HTR-8/SVneo (cell line): ENCODE results near the gene SEMA6A.

Experiments
- DNase-seq: peaks from one replicate; pipeline ENCODE4 v3.0.0; 2011; ENCODE audit warnings: low spot score, mixed read lengths; ENCODE audit not compliant: insufficient read length
- FAIRE-seq: peaks from 2 replicates; lab custom pipeline; 2011; peaks lifted over from hg19 to GRCh38; lab: Jason Lieb, UNC

SEMA6A gene

DNA sequence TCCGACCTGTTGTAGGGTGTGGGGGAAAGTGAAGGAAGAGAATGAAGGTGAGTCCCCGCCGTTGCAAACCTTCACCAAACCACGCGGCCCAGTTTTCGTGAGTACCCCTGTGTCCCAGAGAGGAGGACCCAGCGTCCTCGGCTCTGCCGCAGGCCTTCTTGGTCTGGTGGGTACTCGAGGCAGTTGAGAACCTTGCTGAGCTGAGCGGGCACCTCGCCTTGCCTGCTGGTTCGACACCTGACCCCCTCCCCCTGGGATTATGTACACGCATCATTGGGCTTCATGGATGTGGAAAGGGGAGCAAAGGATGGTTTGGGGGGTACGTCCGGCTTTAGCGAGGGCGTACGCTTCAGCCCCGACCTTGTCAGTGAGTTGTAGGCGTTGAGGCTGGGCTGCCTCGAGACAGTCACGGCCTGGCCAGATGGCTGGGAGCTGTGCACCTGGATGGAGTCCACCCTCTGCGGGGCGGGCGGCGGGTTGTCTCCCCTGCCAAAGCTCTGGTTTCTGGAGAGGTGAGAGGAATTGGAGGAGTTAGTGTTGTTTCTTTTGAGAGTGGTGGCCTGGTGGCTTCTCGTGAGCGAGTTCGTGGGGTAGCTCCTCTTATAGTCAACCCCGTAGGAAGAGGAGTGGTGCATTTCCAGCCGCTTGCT, 128.1 kb downstream of the SEMA6A start:
- FAIRE-seq = no peak

DNA sequence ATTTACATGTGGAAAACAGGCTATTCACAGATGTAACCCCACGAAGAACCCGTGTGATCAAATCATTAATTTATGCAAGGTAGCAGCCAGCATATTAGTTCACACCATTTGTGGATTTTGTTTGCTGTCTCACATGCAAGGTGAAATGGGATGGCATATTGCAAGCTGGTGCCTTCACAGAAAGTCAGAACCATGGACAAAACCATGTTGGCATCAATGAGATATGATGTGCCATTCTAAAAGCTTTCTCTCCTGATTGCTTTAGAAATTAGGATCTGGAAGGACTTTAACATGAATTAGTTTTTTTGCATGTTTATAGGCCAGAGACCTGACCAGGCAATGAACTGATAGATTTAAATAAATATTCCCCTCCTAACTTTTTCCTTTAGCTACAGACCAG, 129.3 kb downstream of the SEMA6A start:
- no peak for DNase-seq

More for the DNA sequence above, 128.1 kb downstream of the SEMA6A start:
- no peak for DNase-seq

DNA sequence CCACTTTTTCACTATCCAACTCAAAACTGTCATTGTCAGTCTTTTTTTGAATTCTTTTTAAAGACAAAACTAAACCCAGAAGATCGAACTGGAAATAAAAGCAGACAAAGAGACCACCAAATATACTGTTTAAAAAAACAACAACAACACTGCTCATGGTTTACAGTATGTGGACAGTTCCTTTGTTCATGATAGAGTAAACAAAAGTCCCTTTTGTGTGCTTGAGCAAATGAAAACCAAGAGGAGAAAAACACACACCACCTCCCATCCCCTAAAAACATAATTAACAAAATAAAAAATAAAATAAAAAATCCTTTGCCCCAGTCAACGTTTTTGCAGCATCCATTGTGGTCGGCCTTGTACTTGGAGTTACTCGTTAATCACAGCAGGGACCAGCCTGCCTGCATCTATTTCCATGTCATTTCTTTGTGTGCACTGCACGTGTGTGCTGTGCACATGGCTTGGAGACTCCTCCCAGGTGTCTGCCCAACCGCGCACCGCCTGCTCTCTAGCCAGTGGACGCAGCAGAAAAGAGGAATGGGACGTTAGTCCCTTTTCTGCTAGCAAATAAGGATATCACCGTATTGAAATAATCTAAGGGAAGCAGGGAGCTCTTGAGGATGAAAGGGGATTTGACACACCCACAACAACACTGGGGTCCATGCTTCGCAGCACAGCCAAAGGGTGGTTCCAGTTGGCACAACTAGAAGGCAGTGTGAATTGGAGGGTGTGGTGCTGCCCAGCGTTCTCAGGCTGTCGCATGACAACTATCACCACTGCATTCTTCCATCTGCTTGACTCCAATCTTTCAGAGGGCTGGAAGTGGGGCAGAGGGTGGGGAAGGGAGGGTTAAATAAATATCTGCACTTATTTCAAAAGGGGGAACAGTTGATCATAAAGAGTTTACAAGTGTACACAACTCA, 130.0 kb downstream of the SEMA6A start:
- DNase-seq (no peak), FAIRE-seq (no peak)

More for the DNA sequence above, 129.3 kb downstream of the SEMA6A start:
- FAIRE-seq = no peak

DNA sequence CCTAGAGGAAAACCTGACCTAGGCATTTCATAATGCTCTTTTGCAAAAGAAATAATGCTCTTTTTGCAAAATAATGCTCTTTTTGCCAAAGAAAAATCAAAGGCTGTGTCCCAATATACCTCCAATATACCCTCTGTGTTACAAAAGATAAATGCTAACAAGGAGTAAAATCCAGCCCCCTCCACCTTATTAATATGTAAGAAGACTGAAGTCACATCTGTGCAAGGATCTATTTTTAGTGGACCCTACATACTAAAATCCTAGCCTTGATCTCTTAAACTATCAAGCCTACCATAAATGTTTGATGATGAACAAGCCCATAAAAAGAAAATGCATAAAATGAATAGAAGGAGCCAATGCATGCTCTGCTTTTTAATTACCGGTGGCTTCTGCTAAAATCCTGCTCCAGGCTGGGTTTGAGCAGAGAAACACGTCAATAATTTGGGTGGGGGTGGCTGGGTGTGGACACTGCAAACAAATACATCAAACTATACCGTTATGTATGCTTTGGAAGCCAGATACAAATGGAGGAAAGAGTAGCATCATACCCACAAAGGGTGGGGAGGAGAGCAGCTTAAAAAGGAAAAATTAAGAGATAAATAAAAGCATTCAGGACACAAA, 131.6 kb downstream of the SEMA6A start:
- DNase-seq (no peak), FAIRE-seq (no peak)

DNA sequence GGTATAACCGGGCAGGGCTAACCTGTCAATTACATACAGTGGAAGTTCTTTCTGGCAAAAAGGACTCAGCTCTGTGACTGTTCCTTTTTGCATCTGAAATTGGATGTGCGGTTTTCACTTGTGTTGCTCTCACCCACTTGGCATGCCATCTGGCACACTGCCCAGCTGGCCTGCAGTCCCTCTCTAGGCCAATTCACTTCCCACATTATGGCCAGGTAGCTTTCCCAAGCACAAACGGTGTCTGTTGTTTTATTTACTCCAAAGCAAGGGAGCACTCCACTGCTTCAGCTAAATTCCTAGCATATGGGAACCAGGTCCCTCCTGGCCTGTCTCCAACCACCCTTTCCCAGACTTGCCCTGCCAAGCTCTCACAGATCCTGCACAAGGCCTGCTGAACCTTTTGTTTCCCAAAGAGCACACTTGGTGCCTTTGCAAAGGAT, 132.5 kb downstream of the SEMA6A start:
- DNase-seq = peak; percentile 17
- no peak for FAIRE-seq

DNA sequence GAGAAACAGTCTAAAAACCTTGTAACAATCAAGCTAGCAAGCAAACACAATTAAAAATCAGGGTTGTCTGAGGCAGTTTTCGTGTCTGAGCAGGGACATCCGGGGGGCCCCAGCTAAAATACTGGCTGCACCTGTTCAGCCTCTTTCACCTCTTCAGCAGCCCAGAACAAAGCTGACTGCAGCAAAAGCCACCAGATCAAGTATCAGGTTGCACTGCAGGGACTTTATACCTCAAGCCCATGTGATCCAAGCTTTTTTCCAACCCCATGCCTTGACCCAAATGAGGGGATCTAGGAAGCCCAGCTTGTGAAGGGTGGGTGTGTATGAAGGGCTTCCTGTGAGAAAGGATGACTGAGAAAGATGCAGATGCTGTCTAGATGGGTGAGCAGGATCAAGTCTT, 133.4 kb downstream of the SEMA6A start:
- DNase-seq (no peak), FAIRE-seq (no peak)

DNA sequence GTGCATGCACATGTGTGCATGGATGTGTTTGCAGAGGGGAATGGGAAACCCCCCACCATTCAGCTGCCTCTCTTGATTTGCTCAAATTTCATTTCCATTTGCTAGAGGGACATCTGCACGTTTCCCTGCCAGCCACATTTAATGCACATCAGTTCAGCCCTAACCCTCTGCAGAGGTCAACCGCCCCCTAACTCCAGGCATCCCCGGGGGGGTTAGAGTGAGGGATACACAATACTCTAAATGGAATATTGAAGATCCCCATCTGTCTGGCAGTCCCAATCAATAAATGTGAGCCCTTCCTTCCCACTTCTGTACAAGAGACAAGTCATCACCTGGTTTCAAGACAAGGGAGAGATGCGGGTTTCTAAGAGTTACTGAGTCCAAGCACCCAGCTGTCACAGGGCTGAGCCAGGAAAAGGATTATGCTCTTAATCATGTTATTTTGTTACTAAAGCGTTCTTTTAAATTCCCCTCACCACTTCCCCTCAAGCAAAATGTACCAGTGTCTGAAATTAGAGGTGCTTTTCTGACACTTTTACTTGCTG, 134.1 kb downstream of the SEMA6A start:
- DNase-seq = no peak
- no peak for FAIRE-seq

DNA sequence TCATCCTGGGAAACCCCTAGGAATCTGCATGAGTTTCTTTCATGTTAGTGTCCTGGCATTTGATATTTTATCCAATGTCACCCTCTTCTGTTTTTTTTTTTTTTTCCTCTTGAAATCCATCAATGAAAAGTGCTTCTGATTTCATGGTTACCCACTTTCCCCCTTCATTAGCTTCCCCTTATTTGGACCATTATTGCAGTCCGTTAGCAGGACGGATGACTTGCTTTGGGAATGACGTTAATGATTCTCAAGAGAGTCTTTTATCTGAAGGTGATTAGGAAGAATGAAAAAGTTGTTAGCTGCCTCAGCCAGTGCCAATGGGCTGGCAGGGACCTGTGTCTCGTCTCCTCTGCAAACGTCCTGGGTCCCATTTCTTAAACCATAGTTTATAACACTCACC, 134.7 kb downstream of the SEMA6A start:
- FAIRE-seq = no peak
- DNase-seq = no peak

DNA sequence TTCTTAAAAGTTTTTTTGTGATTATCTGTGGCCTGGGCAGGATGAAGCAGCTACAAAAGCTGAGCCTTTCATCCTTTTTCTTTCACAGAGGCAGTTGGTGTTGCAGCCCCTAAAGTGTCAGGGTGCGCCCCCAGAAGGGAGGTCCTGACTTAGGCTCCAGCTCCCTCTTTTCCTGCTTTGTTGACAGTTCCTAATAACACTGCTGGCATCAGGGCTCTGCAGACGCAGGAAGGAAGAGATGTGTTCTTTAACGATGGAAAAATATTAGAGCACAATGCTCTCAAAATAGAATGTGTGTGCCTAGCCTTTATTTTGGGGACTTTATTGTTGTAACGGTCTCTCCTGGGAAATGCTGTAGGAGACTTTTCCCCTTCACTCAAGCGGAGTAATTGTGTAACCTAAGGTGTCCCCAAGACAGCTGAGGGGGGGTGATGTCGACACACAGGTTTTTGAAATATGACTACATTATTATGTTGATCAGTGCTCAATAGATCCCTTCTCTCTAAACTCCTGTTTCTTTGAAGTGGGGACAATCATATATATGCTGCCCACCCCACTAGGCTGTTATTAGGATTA, 135.6 kb downstream of the SEMA6A start:
- DNase-seq (no peak), FAIRE-seq (no peak)

DNA sequence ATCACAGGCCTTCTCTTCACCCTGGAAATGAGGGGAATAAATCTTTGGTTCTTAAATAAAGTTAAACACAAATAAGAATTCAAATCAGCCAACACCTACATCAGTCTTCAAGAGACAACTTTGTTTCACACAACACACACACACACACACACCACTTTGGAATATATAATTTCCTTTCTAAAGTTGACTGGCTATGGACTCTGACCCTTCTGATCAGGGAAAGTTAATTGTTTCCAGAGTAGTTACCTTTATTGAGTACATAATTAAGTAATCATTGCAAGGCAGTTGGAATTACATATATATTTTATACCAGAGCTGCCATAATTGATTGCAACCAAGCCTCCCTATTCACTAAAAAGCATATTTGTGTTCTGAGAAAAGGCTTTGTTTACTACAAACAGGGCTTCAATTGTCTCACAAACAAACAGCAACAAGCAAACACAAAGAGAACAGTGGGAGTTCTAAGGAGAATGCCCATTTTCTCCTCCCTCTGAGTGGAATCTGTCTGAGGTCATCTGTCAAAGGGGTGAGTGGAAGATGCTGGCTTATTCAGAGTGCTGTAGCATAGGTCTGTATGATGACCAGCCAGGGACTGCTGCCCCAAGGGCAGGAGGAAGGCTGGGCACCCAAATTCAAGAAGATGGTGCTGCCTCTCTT, 136.6 kb downstream of the SEMA6A start:
- FAIRE-seq (no peak), DNase-seq (no peak)

DNA sequence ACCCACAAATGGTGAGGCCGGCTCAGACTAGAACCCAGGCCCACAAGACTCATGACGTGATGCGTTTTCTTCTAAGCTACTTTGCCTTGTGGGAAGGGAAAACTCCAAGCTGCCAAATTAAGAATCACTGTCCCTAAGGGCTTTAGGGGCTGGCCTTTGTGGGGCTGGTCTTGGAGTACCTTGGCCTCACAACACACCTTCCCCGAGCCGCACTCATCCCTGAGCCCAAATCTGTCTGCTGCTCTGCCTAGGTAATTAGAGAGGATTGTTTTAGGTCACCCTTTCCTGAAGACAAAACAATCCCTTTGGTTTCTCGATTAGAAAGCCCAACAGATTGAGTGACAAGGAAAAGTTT, 137.3 kb downstream of the SEMA6A start:
- no peak for FAIRE-seq
- DNase-seq = no peak

DNA sequence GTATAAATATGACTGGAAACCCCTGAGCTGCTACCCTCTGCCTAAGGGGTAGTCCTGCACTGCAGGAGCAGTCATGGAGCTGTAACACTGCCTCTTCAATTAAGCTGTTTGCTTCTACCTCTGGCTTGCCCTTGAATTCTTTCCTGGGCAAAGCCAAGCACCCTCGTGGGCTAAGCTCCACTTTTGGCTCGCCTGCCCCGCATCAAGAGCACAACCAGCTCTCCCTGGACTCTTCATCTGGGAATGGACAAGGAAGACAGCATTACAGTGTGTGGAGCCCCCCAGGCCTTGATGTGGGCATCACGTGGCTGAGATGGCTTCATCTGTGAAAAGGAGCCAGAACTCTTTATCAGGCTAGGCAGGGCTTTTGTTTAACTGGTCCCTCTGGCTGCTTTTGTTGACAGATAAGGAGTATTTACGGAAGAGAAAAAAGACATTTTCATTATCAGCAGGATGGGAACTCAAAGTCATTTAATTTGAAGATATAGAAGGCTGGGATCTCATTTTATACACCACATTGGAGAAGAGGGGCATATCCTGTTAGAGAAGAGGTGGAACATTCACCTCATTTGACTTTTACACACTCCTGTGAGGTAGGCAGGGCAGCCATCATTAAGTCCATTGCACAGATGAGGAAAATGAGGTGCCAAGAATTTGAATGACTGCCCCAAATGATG, 137.8 kb downstream of the SEMA6A start:
- DNase-seq (no peak), FAIRE-seq (no peak)

DNA sequence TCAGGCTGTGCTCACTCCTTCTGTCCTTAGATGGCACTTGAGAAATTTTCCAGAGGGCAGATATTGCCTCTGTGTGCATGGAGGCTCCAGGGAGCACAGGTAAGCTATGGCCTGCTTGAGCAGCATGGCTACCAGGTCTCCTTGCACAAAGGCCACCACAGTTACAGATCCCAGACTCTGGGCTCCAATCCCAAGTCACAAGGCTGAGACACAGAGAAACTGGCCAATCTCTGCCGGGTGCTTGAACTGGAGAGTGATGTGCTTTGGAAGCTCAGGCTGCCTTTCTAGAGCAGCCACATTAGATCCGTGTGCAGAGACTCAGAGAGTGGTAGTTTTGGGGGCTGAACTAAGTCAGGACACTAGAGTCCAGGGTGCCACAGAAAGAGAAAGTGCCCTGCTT, 145.7 kb downstream of the SEMA6A start:
- FAIRE-seq (no peak), DNase-seq (no peak)

DNA sequence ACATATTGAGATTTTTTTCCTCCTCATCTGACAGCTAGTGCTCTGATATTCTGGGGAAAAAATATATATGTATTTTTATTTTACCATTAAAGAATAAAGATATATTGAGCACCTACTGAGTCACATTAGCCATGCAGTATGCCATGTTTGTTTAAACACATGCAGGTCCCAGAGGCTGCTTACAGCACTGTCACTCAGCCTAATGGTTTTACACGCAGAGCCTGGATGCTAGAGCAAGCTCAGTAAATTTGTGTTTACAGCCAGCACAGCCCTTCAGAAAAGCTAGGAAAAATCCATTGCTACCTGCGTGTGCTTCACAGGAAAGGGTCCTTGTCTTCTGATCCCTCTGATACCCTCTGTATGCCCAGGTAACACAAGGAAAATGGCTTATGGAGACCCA, 146.2 kb downstream of the SEMA6A start:
- DNase-seq (no peak), FAIRE-seq (no peak)

DNA sequence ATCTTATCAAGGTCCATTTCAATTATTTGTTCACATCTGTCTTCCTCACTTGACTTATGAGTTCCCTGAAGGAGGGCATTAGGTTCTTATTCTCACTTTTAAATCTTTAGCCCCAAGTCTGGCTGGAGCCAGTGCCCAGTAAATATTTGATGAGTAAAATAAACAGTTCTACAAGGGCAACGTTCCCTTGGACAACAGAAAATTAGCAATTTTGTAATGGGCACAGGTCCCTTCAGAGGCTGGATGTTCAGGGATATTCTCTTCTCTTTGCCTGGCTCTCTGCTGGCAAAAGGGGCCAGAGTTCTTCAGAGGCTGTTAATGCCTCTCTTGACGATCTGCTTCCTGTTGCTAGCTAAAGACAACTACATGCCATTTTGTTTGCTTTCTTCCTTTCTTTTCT, 149.7 kb downstream of the SEMA6A start:
- DNase-seq (no peak), FAIRE-seq (no peak)

DNA sequence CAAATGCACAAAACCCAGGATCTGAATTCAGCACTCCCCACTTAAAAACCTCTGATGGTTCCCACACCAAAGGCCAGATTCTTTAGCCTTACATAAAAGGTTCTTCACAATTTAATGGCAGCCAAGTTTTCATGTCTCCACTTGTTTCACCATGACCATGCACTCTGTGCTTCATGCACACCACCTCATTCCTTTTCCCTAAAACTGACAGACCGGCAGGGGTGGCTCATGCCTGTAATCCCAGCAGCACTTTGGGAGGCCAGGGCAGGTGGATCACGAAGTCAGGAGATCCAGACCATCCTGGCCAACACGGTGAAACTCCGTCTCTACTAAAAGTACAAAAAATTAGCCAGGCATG, 150.4 kb downstream of the SEMA6A start:
- FAIRE-seq (no peak), DNase-seq (no peak)

DNA sequence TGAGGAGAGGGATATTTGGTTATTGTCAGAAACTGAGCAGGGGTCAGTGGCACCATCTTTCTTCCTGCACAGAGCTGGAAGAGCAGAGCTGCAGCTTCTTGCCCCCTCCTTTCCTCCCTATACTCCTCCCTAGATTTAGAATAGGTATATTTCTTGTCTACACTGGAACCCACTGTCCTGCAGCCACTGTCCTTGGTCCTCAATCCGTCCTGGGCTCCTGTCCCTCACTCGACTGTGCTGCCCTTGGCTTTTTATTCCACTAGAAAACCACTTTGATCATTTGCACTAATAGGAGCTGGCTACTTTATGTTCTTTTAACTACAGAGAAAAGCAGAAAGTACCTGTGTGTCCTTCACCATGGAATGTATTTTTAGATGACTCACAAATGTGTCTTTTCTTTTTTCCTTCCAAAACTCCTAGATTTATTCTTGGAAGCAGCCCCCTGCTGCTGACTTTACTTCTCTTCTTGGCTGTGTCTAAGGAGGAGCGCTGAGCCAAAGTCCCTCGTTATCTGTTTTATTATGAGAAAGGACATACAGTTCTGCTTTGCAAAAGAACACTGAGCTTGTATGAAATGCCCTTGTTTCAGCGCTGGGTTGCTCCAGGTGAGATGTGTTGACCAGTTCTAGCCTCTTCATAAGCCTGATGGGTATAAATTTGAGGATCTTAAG, 150.9 kb downstream of the SEMA6A start:
- FAIRE-seq = no peak
- DNase-seq = no peak

DNA sequence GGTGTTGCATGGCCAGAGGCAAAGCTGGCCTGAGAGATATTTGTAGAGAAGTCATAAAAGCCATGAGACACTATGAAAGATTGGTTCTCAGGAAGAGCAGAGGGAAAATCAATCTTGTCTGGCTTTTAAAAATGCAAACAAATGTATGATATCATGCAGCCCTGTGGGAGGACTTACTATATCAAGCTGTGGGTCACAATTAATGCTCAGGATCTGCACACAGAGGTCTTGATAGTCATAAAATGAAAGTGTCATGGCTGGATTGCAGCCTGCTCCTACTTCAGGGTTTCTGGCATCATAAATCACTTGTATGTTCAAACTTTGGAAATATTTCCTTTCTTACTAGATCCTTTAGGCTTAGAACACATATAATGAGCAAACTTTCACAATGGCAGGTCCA, 151.5 kb downstream of the SEMA6A start:
- DNase-seq (no peak), FAIRE-seq (no peak)

DNA sequence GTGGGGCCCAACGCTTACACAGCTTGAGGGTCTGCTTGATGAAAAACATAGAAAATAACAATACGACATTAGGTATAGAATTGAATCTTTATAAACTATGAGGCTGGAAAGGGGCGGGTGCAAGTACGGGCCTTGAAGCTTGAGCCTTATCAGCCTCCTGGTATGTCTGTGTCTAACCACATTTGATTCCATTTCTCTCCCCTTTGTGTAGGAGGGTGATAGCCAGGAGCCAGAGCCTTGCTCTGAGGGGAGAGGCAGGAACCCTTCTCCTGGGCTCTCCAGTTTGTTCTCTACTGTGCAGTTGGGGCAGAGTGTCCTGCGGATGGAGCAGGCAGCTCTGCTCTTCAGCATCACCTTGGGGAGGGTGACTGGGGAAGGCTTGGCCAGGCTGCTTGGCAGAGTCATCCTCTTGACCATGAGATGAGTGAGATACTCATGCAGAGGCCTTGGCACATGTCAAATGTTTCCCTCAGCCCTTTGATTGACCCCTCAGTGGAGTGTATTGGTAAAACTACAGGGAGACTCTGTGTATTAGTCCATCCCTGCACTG, 153.5 kb downstream of the SEMA6A start:
- DNase-seq = no peak
- FAIRE-seq = no peak
